Stimulated activated naive CD4-positive, alpha-beta T cell (primary cell): ENCODE results near the gene TMEM198.

ENCODE experiments used
- DNase-seq, 6 experiments: peaks; one replicate each; lab custom pipeline; 2025; lab: John Stamatoyannopoulos, UW

TMEM198 gene

GRCh38 chr2:219525533-219526232, 18.1 kb upstream of the TMEM198 start:
- DNase-seq: no peak

DNA sequence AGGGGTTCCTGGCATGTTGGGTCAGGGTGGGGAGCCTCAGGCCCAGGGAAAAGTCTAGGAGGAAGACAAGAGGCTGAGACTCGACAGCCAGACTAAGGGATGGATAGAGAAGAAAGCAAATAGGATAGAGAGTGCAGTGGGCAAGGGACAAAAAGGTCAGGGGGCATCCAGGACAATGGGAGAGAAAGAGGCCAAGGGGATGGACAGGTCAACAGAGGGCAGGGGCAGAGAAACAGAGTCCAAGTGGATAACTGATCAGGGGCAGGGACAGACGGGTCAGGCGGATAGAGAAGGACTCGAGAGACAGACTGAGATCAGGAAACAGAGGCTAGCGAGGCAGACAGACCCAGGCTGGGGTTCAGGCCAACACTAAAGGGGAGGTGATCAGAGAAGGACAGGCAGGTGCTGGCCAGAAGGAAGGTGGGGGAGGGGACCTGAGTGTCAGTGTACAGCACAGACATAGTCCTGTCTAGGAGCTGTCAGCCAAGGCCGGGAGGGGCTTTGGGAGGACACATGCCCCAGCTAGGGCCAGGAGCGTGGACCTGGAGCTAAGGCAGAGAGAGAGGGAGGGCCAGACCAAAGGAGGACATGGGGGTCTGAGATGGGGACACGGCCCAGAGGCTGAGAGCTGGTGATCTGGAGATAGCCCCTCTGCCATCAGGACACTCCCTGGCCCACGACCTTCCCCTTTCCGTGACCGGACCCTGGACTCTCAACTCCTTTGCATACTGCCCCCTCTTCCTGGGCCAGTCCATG, 17.3 kb upstream of the TMEM198 start:
- DNase-seq: no peak

DNA sequence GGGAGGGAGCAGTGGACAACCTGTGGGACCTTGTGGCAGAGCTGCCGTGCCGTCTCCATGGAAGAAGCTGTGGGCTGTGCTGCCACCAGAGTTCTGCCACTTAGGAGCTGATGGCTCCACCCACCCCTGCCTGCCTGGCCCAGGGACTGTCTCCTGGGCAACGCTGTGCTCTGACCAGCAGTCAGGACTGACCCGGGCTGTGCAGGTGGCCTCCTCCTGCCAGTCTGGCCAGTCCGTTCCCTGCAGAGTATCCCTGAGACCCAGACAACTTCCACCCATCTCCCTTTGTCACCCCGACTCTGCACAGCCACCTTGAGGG, 16.8 kb upstream of the TMEM198 start:
- DNase-seq: no peak

GRCh38 chr2:219527472-219527871, 16.4 kb upstream of the TMEM198 start:
- DNase-seq: no peak

DNA sequence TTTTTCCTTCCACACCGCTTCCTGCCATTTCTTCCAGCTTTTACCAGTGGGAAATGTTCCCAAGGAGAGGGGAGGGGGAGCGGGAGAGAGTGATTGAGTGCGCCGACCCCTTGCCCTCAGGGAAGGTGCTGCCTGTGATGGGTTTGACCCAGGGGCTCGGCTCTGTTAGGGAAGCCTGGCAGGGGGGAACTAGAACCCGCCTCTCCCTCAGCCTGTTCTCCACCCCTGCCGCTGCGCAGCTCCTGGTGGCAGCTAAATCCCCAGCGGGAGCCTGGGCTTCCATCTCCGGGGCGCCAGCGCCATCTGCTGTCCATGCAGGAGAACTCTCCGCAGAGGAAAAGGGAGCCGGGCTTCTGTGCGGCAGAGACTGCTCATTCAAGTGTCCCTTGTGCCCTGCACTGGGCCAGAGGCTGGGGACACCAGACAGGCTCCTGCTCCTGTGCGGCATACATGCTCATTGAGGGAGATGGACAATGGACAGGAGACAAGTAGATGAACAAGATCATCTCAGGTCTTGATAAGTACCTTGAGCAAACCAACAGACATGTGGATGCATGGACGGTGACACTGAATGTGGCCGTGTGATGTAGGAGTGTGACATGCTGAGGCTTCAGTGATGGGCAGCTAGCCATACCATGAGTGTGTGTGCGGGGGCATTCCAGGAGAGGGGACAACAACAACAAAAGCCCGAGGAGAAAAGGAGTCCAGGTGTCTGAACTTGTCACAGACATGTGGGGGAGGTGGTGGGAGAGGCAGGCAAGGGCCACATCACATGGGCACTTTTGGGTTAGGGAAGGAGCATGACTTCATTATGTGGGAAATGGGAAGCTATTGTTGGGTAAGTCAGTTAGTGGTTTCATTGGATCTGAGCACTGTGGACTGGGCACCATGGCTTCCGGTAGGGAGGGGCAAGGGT, 13.5 kb upstream of the TMEM198 start:
- peak; percentile 55 to 86 (median 76) for DNase-seq

GRCh38 chr2:219531639-219532377, 12.0 kb upstream of the TMEM198 start:
- no peak for DNase-seq

GRCh38 chr2:219532378-219532649, 11.5 kb upstream of the TMEM198 start:
- no peak for DNase-seq

DNA sequence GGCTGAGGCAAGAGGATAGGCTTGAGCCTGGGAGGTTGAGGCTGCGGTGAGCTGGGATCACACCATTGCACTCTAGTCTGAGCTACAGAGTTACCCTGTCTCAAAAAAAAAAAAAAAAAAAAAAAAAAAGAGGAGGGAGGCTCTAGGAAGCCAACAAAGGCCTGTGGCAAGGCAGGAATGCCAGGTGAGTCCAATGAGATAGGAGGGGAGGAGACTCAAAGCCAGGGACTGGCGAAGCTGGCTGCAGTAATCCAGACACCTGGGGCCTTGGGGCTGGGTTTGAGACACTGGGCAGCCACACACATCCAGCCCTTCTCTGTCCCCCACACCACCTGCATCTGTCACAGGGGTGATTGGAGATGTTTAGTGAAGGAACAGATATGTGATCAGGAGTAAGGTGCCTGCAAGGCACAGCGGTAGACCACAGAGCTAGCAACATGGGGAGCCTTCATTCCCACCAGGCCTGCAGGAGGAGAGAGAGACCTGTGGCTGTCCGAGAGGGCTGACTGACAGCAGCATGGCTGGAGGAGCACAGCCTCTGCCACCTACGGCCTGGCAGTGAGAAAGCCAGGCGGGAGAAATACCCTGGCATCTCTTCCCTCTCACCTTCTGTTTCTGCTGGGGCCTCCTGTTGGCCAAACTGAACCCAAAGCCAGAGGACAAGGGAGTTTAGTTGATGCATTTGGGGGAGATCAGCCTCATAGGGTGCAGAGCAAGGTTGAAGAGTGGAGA, 9.7 kb upstream of the TMEM198 start:
- DNase-seq: no peak

DNA sequence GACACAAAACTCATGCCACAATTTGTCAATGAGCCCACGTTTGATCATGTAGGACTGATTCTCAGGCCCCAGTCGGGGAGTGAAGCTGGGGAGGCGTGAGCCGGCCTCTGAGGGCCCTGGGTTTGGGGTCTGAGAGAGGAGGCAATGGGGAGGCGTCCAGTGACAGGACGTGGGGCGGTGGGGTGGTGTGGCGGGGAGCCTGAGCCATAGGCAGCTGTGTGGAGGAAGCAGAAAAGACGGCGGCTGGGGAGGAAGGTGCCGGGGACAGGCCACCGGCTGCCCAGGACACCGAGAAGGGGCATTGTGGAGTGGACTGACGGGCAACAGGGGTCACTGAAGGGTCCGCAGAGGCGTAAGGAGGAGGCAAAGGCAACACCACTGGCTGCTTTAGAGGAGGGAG, 7.4 kb upstream of the TMEM198 start:
- no peak for DNase-seq

GRCh38 chr2:219536967-219537366, 6.9 kb upstream of the TMEM198 start:
- no peak for DNase-seq

GRCh38 chr2:219537657-219538488, 6.0 kb upstream of the TMEM198 start:
- no peak for DNase-seq

GRCh38 chr2:219538504-219538951, 5.3 kb upstream of the TMEM198 start:
- no peak for DNase-seq

DNA sequence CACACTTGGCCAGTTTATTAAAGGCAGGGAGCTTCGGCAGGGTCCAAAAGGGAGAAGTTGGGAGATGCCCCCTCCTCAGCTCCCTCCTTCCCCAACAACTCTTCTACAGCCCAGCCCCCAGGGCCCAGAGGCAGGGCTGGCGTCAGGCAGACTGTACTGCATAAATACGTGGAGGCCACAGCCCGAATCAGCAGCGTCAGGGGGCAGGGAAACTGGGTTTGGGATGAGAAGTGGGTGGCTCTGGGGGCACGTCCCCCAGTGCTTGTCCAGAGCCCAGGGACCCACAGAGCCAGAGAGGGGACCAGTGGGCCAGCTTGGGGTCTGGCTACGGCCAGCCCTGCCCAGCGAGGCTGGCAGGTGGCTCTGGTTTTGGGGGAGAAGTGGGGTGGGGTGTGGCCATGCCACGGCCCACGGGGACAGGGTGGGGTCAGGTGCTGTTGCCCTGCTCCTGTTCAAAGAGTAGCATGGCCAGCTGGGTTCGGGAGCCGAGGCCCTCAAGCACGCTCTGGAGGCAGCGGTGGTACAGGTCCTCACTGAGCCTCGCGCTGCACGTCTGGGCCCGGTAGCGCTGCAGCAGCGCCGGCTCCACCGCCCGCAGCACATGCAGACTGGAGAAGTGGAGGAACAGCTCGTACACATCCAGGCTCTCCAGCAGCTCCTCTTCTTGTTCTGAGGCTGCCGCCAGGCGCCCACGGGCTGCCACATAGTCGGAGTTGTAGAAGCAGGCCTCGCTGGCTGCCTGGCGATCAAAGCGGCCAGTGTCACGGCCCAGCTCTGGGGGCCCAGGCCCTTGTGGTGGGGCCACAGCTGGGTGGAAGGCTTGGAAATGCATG, 4.7 kb upstream of the TMEM198 start:
- no peak for DNase-seq

GRCh38 chr2:219539926-219540678, 3.7 kb upstream of the TMEM198 start:
- no peak for DNase-seq

GRCh38 chr2:219540784-219541504, 2.9 kb upstream of the TMEM198 start:
- DNase-seq: no peak

- DNase-seq: peak; percentile 74 to 98 (median 88)
These were observed 2.1 kb upstream of the TMEM198 start for GRCh38 chr2:219541611-219542180.

- DNase-seq: peak in 1 of 6 experiments; percentile 81
These were observed 765 bp upstream of the TMEM198 start for GRCh38 chr2:219542931-219543595.
